ENCODE measurements around the gene ADAM17.

- TF ChIP-seq FOXP4 (CRISPR knock-in tag; IDR thresholded peaks at IDR 0.05), result peak; percentile 49; the same call in 1 of the 2 replicates
- no peak for TF ChIP-seq SATB2 (CRISPR knock-in tag; IDR thresholded peaks at IDR 0.05)
- TF ChIP-seq TBP (CRISPR knock-in tag; IDR thresholded peaks at IDR 0.05), result peak; percentile 77; the same call in 1 of the 2 replicates
- no peak for TF ChIP-seq ZNF841 (CRISPR knock-in tag; IDR thresholded peaks at IDR 0.05; ENCODE audit: borderline replicate concordance)
- TF ChIP-seq ZNF317 (CRISPR knock-in tag; IDR thresholded peaks at IDR 0.05), result peak; percentile 80
- peak; percentile 96 for TF ChIP-seq KLF12 (CRISPR knock-in tag; IDR thresholded peaks at IDR 0.05; ENCODE audit: borderline replicate concordance)
- no peak for TF ChIP-seq NONO (IDR thresholded peaks at IDR 0.05)
- peak; percentile 99 for TF ChIP-seq NONO (CRISPR knock-in tag; conservative IDR thresholded peaks at IDR 0.05)
- no peak for TF ChIP-seq MAFK (conservative IDR thresholded peaks at IDR 0.05 in 1 of 2, IDR thresholded peaks at IDR 0.05 in 1 of 2; ENCODE audit: low read length in 2 of 2)
- peak; percentile 27; the same call in 1 of the 2 replicates for TF ChIP-seq KDM4B (CRISPR knock-in tag; IDR thresholded peaks at IDR 0.05)
- peak; percentile 71 to 92 for TF ChIP-seq POLR2A (IDR thresholded peaks at IDR 0.05; ENCODE audit: insufficient read depth in 1 of 2, low read depth in 2 of 2, low read length in 2 of 2)
- TF ChIP-seq SRSF1 (optimal IDR thresholded peaks at IDR 0.05; ENCODE audit: low read depth, low read length), result peak; percentile 81
- TF ChIP-seq CTCF (CRISPR knock-in tag; IDR thresholded peaks at IDR 0.05), result peak; percentile 89
- TF ChIP-seq SP2 (CRISPR knock-in tag; IDR thresholded peaks at IDR 0.05), result peak; percentile 68
- TF ChIP-seq ZBTB7A (CRISPR knock-in tag; IDR thresholded peaks at IDR 0.05), result no peak
Measured at GRCh38 chr2:9555297-9556120, at the start of gene ADAM17.
